Endothelial cell of umbilical vein (primary cell): ENCODE results near the gene COPS7A.

Experiments
- CTCF ChIP-seq, 2 donors: IDR thresholded peaks; 1 replicate in 1 of 2; 2 replicates in 1 of 2; pipeline ENCODE4 v1.5.1; 2011; ENCODE audit warnings: low read length in 2 of 2, mild to moderate bottlenecking in 2 of 2, moderate library complexity in 2 of 2, control low read depth in 1 of 2, inconsistent platforms in 1 of 2, low read depth in 1 of 2; ENCODE audit not compliant: insufficient read depth in 1 of 2; ENCODE audit errors: extremely low read depth in 1 of 2
- EZH2 ChIP-seq: IDR thresholded peaks from 2 replicates; pipeline ENCODE4 v1.6.1; 2012; ENCODE audit warnings: borderline replicate concordance, low read depth, mild to moderate bottlenecking, moderate library complexity, low read length, inconsistent platforms; ENCODE audit not compliant: severe bottlenecking
- FOS ChIP-seq: IDR thresholded peaks from 2 replicates; pipeline ENCODE4 v1.6.1; 2011; ENCODE audit warnings: mild to moderate bottlenecking, low read length, moderate library complexity, borderline replicate concordance; ENCODE audit not compliant: insufficient read depth
- JUN ChIP-seq: IDR thresholded peaks from 2 replicates; pipeline ENCODE4 v1.6.1; 2011; ENCODE audit warnings: borderline replicate concordance, low read depth; ENCODE audit not compliant: insufficient read length, insufficient read depth
- MAX ChIP-seq: IDR thresholded peaks from 2 replicates; pipeline ENCODE4 v1.6.1; 2011; ENCODE audit not compliant: insufficient read depth, insufficient read length
- MYC ChIP-seq: IDR thresholded peaks from one replicate; pipeline ENCODE4 v1.6.1; 2011; ENCODE audit warnings: mild to moderate bottlenecking, low read depth, low read length
- POLR2A ChIP-seq: IDR thresholded peaks from 2 replicates; pipeline ENCODE4 v1.6.1; 2012; ENCODE audit warnings: low read depth, mild to moderate bottlenecking, control low read depth, low read length
- POLR2AphosphoS5 ChIP-seq: IDR thresholded peaks from 2 replicates; pipeline ENCODE4 v1.6.1; 2012; ENCODE audit warnings: low read depth, mild to moderate bottlenecking, control low read depth, low read length, moderate library complexity; ENCODE audit not compliant: insufficient read depth

- TF ChIP-seq CTCF (IDR thresholded peaks at IDR 0.05; ENCODE audit: extremely low read depth in 1 of 2, insufficient read depth in 1 of 2, low read depth in 1 of 2, low read length in 2 of 2) (no peak), POLR2A (no peak), EZH2 (no peak), MAX (no peak), POLR2AphosphoS5 (no peak), JUN (no peak), FOS (no peak), MYC (no peak)
Observed at GRCh38 chr12:6770600-6770999, 46.8 kb downstream of the COPS7A start.
